NOMO-1 treated with dmso at 0.1 percent for 144 hours (cell line): Measurements from ENCODE around the gene CHD5.

ENCODE experiments used
- DNase-seq: peaks from one replicate; lab custom pipeline; 2025; ENCODE audit not compliant: unreplicated experiment; lab: John Stamatoyannopoulos, UW

Gene CHD5

DNA sequence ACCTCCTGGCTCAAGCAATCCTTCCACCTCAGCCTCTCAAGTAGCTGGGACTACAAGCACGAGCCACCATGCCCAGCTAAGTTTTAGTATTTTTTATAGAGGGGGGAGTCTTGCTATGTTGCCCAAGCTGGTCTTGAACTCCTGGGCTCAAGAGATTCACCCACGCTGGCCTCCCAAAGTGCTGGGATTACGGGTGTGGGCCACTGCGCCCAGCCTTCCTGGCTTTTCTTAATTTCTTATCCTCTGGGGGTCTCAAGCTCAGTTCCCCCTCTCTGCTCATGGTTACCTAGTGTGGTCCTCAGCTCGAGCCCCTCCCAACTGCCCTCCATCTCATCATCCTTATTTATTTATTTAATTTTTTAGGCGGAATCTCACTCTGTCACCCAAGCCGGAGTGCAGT is 22.1 kb upstream of the CHD5 start:
- no peak for DNase-seq

DNA sequence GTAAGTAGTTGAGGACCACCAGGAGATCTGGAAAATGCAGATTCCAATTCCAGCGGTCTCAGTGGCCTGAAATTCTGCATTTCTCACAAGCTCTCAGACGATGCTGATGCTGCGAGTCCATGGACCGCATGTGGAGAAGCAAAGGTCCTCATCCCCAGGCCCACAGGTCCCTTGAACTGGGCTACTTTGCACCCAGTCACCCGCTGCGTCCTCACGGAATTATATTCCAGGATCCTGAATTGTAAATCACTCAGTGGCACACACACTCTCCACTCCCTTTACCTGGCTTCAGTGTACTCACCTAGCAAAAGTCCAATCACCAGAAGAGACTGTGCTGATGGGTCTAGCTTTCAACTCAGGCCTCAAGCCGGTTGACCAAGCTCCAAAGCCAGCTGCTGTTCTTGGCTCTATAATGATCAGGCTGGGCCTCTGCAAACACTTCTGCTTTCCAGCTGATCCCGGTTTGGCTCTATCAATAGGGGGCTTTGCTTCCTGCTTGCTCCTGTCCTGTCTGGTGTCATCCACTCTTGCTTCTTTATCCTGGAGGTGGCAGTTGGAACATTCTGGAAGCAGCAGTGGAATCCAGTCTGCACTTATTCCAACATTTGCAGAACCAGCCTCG is 20.2 kb upstream of the CHD5 start:
- no peak for DNase-seq

DNA sequence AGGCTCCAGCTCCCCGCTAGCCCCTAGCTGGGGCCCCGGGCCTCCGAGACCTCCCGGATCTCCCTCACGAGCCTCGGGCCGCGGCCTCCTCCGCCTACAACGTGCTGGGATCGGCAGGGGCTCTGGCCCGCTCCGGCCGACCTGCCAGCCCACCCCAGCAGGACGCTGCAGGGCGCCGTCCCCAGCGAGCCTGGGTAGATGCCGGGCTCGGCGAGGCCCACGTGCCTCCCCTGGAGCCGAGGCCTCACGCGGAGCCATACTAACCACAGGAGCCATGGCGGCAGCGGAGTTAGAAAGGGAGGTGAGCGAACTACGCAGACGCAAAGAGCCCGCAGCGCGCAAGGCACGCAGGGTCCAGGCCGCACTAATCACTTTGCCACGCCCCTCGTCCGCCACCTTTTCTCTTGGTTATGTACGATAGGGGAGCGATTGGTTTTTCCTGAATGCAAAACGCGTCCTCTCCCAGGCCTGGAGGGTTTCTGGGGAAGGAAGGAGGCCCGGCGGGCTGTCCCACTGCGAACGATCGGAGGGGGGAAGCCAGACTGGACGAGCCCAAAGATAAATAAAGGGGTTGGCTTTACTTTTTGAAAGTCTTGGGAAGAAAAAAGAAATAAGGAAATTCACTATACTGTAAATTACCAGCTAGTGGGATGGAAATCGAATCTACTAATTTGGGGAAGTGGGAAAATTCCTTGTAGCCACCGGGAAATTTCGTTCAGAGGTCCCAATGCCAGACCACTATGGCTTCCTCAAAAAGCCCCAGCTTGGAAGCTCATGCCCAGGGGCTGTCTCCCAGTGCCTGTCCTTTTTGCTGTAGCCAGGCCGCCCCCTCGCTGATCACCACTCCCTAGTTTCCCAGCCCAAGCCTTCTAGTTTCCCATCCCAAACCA is 19.4 kb upstream of the CHD5 start, which contains the start of gene RPL22:
RPL22 (minus strand) TSS at position 298 of the 890 bp plus-strand sequence; CDS start at position 276, 22 bp downstream.
- DNase-seq: peak; percentile 99

DNA sequence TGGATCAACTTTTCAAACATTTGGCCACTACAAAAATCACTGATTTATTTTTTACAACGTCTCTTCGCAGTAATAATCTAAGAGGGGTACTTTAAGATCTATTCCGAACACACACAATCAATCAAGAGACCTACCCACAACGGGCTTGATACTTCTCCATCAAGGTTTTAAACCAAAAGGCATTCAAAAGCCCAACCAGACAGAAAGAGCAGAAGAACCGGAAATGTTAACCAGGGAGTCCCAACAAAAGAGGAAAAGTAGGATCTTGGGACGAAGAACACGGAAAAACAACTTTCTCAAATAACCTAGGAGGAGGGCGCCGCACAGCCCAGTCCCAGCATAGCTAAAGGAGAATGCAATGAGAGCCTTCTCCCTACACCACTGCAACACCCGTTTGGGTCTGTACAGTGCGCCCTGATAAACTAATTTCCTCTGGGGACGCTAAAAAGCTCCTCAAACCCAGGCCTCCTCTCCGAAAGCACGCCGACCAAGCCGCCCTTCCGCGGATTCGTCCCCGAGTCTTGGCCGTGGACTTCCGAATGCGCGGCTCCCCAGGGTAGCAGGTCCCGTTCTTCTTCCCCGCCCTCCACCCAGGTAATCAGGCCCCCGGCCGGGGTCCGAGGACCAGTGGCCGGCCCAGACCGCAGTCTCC is 18.7 kb upstream of the CHD5 start:
- no peak for DNase-seq

DNA sequence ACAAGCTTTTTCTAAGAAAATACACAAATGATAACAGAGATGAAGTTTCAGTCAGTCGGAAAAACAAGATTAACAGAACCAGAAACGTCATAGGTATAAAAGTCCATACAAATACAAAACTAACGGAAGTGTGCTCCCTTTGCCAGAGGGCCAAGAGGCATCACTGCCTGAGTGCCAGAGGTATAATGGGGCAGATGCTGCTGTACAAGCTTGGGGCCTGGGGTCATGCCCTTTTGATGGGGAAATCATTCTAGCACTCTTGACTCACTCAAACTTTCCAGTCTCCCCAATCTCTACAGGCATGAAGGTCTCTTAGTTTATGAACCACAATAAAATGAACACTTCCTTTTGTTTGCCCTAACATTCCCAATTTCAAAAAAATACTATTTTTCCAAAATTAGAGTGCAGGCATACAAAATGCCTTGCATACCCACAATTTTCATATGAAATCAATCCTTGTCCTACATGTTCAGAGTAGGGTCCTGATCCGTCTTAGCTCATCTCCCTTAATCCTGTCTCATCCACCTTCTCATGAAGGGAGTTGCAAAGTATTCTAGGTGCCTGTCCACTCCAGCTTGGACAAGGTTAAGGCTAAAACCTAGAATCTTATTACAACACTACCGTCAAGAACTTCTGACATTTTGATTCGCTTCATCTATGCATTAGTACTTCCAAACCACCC is 17.8 kb upstream of the CHD5 start:
- DNase-seq: no peak

DNA sequence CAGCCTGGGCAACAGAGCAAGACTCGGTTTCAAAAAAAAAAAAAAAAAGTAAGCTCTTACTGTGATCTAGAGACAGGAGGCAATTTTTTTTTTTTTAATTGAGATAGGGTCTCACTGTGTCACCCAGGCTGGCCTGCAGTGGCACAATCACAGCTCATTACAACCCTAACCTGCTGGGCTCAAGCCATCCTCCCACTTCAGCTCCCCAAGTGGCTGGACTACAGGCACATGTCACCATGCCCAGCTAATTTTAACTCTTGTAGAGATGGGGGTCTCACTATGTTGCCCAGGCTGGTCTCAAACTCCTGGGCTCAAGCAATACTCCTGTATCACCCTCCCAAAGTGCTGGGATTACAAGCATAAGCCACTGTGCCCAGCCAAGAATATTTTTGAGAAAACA is 11.8 kb upstream of the CHD5 start:
- no peak for DNase-seq

DNA sequence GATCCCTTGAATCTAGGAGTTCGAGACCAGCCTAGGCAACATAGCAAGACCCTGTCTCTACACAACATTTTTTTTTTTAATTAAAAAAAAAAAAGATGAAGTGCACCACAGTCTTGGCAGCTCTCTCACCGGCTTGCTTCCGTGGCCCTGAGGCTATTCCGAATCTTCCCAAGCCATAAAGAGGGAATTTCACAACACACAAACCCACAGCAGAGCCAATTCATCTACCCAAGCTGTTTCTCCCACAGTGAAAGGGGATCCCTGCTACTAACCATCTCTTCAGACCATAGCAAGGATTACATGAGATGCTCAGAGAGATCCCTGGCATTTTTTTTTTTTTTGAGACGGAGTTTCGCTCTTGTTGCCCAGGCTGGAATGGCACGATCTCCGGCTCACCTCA is 8.3 kb upstream of the CHD5 start:
- no peak for DNase-seq

DNA sequence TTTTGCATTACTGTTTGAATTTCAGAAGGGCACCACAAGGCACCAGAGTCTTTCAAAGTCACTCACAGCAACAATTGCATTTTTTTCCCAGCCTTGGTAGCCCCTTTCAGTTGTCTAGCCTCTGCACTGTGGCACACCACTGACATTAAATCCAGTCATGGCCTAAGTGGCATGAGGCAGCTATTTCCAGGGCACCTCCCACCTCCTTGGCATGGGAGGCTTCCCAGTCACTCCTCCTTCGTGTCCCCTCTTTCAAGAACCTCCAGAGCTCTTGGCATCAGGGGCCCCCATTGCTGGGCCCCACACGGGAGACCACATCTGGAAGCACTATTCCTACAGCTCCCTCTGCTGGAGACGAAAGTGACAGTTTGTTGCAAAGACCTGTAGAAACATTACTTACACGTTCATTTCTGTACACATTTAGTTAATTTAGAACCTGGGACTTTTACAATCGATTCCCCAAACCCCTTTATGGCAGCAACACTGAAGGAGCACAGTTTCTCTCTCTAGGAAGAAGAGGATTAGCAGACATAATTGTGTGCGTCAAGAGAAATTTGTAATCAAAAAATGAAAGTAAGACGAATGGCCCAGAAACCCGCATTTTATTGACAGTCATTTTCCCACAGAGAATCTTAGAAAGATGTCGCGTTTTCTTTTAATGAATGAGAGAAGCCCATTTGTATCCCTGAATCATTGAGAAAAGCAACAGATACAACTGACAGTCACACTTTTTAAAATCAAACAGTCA is 5.7 kb upstream of the CHD5 start:
- no peak for DNase-seq

DNA sequence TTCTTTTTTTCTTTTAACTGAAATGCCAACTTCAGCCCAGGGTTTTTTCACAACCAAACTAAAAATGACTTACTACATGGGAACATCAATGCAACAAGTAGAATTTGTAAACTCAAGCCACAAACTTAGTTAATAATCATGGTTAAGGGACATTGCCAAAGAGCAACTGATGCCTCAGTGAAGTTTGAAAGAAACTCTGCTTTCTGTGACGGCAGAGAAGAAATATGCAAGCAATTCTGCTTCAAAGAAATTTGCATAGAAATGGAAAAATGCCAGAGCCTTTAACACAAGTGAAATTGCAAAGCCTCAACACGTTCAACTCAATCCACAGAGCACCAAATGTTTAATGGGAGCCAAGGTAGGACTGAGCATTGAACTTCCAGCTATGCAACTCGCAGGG is 5.0 kb upstream of the CHD5 start:
- no peak for DNase-seq

DNA sequence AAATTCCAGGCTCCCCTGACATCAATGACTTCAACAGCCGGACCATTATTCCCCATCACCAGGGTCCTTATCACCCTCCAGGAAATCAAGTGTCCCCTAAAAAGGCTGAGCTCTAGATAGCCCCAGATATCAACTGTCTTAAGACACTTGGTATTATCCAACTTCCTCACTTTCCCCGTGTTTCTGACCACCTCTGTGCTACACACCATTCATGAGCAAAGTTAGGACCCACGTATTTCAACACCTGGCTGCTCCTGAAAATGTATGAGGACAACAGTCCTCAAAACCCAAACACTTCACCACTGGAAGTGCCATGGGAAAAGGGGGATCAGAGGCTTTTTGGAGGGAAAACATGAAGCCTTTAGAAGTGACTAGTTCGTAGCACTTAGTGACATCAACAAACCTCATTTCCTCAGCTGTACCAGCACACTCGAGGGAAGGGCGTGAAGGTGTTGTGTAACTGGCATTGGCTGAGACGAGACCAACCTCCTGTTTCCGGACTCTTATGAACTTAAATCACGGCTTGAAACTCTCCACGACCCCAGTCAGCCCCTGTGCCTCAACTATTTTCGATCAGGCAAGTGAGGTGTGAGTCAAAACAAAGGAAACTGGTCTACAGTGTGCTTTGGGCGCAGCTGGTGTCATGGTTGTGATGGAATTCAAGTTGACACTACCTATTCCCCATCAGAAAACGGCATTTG is 4.1 kb upstream of the CHD5 start:
- DNase-seq: no peak

DNA sequence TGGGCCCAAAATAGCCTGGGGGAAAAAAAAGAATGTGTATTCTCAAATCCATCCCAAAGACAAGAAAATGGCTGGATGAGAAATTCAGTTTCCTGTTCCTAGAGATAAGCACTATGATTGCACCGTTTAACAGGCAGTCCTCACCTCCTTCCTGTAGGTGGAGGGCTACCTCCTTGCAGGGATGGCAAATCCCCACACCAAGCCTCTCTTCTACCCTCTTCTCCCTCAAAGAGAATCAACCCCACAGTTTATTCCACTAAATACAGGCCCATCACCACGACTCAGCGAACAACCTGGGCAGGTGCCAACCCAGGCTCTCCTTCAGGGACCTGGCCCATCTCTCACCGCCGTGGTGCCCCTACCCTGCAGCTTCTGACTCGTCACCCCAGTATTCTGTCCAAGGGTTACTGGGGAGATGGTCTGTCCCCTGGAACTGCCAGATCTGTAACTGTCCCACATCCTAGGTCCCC is 3.4 kb upstream of the CHD5 start:
- DNase-seq: no peak

DNA sequence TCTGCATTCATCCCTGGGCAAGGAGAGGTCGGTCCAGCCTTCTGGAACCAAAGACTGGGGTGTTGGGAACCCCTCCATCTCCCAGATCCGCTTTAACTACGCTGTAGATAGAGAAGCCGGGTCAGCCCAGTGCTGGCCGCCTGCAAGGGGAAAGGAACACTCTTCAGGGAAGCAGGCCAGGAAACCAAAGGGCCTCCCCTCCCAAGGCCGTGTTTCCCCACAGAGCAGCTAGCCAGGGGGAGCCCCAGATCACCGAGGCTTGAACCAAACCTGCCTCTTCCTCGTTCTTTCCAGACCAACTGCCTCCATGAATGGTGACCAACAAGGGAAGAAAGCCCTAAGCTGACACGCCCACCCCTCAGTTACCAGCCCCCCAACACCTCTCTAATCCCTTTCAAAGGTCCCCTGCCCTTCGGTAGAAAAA is 1.2 kb upstream of the CHD5 start:
- no peak for DNase-seq

DNA sequence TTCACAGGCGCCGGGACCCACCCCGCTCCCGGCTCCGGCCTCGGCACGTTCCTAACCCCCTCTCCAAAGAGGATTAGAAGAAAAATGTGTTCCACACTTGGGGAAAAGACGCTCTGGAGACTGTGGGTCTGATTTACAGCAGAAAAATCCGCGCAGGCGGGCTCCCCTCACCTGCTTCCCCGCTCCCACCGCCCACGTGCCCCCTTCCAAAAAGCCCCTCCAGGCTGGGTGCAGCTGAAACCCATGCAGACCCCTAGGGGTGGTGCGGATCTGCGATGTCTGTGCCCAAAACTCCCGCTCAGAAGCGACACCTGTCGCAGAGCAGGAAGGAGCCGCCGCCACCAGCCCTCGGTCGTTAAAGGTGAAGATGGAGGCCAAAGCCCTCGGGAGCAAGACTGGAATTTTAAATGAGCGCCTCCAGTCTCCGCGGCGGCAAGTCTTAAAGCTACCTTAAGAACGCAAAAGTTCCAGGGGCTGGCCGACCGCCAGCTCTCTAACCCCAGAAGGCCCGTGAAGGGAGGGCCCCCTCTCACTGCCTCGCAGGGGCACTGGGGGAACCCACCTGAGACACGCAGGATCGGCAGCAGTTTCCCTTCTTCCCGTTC is 688 bp upstream of the CHD5 start:
- DNase-seq: no peak

DNA sequence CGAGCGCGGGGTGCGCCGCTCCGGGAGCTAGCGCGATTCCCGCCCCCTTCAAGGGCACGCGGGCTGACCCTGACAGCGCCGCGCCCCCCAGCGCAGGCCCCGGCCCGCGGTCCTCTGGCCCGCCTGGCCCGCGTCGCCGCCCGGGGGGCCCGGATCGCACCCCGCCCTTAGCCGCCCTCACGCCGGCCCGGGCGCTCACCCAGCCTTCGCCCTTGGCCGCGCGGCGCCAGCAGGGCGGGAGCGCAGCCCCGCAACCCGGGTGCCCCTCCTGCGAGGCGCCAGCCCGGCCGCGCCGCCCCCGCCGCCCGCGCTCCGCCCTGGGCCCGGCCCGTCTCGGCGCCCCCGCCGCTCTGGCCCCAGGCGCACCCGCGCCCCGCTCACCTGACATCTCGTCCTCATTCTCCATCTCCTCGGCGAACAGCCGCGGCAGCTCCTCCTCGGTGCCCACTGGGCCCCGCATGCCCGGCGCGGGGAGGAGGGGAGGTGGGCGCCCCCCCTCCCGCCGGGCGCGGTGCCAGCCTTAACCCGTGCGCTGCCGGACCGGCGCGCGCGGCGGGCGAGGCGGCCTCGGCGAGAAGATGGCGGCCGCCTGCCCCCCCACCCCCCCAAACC is 451 bp downstream of the CHD5 start:
- DNase-seq: no peak

DNA sequence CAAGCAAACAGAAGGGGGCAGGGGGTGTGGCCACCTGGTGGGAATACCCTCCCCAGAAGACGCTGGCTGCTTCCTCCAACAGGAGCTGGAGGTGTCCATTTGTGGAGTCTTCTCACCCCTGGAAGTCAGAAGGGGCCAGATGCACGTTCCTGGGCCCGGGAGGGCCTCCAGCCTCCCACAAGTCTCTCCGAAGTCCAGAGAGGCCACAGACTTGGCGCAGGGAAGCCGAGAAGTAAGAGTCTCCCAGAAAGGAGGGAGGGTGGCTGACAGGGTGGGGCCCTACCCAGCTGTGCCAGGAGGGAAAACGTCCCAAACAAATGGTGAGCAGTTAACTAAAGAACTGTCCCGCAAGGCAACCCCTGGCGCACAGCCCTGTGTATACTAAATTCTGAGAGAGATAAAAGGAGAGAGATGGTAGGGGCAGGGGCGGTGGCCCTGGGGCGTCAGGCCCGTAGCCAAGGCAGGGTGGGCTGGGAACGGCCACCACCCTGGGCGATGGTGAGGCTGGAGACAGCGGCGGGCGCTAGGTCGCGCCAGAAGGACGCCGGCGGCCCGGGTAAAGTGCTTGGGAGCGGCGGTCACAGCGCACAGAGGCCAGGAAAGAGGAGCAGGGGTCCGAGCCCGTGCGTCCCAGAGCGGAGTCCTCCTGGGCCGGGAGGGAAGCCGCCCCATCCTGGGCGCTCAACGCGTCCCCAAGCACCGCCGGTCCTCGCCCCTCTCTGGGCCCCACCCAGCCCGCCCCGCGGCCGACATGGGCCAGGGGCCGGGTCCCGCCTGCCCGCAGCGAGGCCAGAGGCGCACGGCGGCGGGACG is 1.2 kb downstream of the CHD5 start:
- no peak for DNase-seq

DNA sequence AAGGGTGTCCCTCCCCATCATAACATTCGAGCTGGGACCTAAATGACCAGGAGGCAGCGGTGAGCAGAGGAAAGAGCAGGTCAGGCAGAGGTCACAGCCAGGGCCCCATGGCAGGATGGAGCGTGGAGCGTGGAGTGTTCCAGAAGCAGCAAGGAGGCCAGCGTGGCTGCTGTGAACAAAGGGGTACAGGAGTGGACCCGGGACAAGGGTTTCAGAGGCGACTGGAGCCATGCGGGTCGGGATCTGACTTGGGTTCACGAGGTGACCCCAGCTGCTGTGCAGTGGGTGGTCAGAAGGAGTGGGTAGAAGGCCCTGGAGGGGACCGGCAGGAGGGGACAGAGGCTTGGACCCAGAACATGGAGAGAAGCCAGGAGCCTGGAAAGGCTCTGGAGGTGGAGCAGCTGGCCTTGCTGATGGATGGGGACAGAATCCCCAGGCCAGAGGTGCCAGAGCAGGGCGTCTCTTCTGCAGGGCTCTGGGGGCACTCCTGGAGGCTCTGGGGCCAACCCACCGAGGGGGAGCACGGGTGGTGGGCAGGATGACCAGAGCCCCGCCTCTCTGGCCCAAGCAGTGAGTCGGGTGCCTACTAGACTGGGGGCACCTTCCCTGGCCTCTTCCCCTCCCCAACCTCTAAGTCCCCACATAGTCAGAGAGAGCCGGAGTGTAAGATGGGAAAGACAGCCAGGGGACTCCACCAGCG is 2.3 kb downstream of the CHD5 start:
- no peak for DNase-seq

DNA sequence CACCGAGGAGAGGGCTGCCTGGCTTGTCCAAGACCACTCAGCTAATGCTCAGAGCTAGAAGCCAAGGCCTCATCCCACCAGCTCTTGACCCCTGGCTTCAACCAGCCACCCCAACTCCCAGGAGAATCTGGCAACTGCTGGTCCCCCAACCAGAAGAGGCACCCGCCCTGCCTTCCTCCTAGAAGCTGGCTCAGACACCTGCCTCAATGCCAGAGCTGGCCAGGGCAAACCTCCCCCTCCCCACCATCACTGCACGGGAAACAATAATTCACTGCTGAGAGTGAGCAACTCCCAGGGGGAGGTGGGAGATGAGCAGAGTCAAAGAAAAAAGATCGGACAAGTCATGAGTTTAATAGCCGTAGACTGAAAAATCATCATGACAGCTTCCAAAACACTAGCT is 3.3 kb downstream of the CHD5 start:
- DNase-seq: no peak

DNA sequence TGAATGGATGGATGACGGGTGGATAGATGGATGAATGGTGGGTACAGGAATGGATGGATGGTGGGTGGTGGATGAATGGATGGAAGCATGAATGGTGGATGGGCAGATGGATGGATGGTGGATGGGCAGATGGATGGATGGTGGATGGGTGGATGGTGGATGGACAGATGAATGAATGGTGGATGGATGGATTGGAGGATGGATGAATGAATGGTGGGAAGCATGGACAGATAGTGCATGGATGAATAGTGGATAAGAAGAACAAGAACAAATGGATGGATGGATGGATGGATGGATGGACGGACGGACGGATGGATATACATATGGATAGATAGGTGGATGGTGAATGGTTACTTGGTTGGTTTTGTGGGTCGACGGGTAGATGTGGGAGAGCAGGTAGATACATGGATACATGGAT is 4.7 kb downstream of the CHD5 start:
- no peak for DNase-seq
